ENCODE results near the gene TOP2B. TPM values are rescaled to one million over a fixed set of nuclear protein-coding genes. Genes with fewer than 3 reads are reported as not detected.

Gene TOP2B
- polyA plus RNA-seq, 1 of the 3 experiments (the other 2 are of a cell fraction): 20.4 TPM

DNA sequence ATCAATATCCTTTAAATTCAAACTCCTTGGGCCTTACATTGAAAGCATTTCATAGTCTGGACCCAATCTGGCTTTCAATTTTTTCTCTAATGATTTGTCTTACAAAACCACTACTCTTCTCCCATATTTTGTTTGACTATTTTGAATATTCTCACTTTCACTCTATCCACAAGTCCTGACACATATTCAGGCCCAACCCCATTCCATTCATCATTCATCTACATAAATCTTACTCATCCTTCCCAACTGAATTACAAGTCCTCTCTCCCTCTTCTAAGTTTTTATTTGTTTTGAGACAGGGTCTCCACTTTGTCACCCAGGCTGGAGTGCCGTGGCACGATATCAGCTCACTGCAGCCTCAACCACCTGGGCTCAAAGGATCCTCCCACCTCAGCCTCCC, 43.6 kb downstream of the TOP2B start:
- H2AFZ ChIP-seq (ENCODE audit: low read depth): no peak overlapping the region
- no peaks in the 10 kb centered on the region for H3K9me3 ChIP-seq
- H3K27me3 ChIP-seq (ENCODE audit: insufficient read depth): no peaks in the 10 kb centered on the region
- H3K4me3 ChIP-seq (ENCODE audit: low read depth in 2 of 2, low read length in 1 of 2): no peak overlapping the region
- H3F3A ChIP-seq (replicated peaks; ENCODE audit: insufficient read depth): no peaks in the 10 kb centered on the region
- H3K36me3 ChIP-seq (replicated peaks in 1 of 2; ENCODE audit: control insufficient read depth in 1 of 2, insufficient read depth in 2 of 2, low read length in 1 of 2): peaks cover 81 to 85% of the 10 kb centered on the region in 2 experiments
- no peaks in the 10 kb centered on the region for H3K4me1 ChIP-seq (ENCODE audit: control insufficient read depth in 1 of 2, insufficient read depth in 2 of 2, low read depth in 1 of 2, low read length in 1 of 2)
- H3K27ac ChIP-seq (ENCODE audit: low read depth in 2 of 2, low read length in 1 of 2): no peak overlapping the region
- H3K9ac ChIP-seq: no peak overlapping the region
- no peak for DNase-seq
- H3K4me2 ChIP-seq: no peak overlapping the region
- no peak for TF ChIP-seq GABPA (IDR thresholded peaks at IDR 0.05; ENCODE audit: low read depth)
- TF ChIP-seq JUND (IDR thresholded peaks at IDR 0.05): no peak
- ChIA-PET CTCF (interaction anchor here (1.1 kb wide), 1 partner anchor 27 kb away, joined by 5 read pairs; no protein-coding TSS in a partner anchor), POLR2A (no interaction called here)
- no peaks in the 10 kb centered on the region for H4K20me1 ChIP-seq (ENCODE audit: insufficient read depth)
- H3K79me2 ChIP-seq (ENCODE audit: insufficient read depth): no peaks in the 10 kb centered on the region
- WGBS (ENCODE audit: low lambda C conversion rate): 91% methylated on average over 2 of the region's 2 CpGs
- H3K9me2 ChIP-seq: no peaks in the 10 kb centered on the region

DNA sequence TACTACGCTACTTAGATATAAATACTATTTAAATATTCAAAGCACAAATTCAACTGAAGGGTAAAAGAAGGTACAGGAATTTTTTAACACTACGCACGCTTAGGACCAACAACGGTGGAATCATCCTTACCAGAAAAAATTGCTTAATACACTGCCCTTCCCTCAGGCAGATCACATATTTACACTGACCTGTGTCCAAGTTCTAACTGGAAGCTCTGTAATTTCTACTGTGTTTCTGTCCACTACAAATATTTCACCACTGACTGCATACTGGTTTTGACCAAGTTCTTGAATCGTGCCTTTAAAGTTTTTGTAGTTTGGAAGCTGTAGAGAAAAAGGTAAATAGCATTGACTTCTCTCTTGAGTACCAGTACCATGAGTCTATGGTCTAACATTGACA, 44.2 kb downstream of the TOP2B start:
- CTCF ChIA-PET: interaction anchor here (1.1 kb wide), 1 partner anchor 28 kb away, joined by 5 read pairs; no protein-coding TSS in a partner anchor
- Histone ChIP-seq H3K36me3 (replicated peaks in 1 of 2; ENCODE audit: control insufficient read depth in 1 of 2, insufficient read depth in 2 of 2, low read length in 1 of 2) (peaks cover 80 to 85% of the 10 kb centered on the region in 2 experiments), H2AFZ (ENCODE audit: low read depth) (no peak overlapping the region), H3K27ac (ENCODE audit: low read depth in 2 of 2, low read length in 1 of 2) (no peak overlapping the region), H3K9me3 (no peaks in the 10 kb centered on the region), H3K4me3 (ENCODE audit: low read depth in 2 of 2, low read length in 1 of 2) (no peak overlapping the region), H3F3A (replicated peaks; ENCODE audit: insufficient read depth) (no peaks in the 10 kb centered on the region), H3K4me2 (no peak overlapping the region), H4K20me1 (ENCODE audit: insufficient read depth) (no peaks in the 10 kb centered on the region), H3K4me1 (ENCODE audit: control insufficient read depth in 1 of 2, insufficient read depth in 2 of 2, low read depth in 1 of 2, low read length in 1 of 2) (no peaks in the 10 kb centered on the region), H3K9me2 (no peaks in the 10 kb centered on the region), H3K79me2 (ENCODE audit: insufficient read depth) (no peaks in the 10 kb centered on the region), H3K27me3 (ENCODE audit: insufficient read depth) (no peaks in the 10 kb centered on the region), H3K9ac (no peak overlapping the region)
- POLR2A ChIA-PET: no interaction called here
- TF ChIP-seq GATA2 (CRISPR knock-in tag; IDR thresholded peaks at IDR 0.05) (no peak), RAD21 (IDR thresholded peaks at IDR 0.05; ENCODE audit: low read length) (no peak), NRF1 (IDR thresholded peaks at IDR 0.05; ENCODE audit: low read depth, low read length) (no peak), JUND (IDR thresholded peaks at IDR 0.05) (no peak), EP300 (IDR thresholded peaks at IDR 0.05; ENCODE audit: borderline replicate concordance in 1 of 2, low read depth in 1 of 2, low read length in 1 of 2) (no peak), FOSL2 (IDR thresholded peaks at IDR 0.05; ENCODE audit: borderline replicate concordance, low read depth) (no peak), MEF2A (IDR thresholded peaks at IDR 0.05; ENCODE audit: borderline replicate concordance, low read depth) (no peak), SIN3A (IDR thresholded peaks at IDR 0.05; ENCODE audit: borderline replicate concordance, low read depth, low read length) (no peak), GABPA (IDR thresholded peaks at IDR 0.05; ENCODE audit: low read depth) (no peak), TAF1 (IDR thresholded peaks at IDR 0.05; ENCODE audit: borderline replicate concordance, low read depth, low read length) (no peak), FOXM1 (IDR thresholded peaks at IDR 0.05; ENCODE audit: low read depth) (no peak), ELF1 (IDR thresholded peaks at IDR 0.05) (no peak)
- TF ChIP-seq, protein P1, sequence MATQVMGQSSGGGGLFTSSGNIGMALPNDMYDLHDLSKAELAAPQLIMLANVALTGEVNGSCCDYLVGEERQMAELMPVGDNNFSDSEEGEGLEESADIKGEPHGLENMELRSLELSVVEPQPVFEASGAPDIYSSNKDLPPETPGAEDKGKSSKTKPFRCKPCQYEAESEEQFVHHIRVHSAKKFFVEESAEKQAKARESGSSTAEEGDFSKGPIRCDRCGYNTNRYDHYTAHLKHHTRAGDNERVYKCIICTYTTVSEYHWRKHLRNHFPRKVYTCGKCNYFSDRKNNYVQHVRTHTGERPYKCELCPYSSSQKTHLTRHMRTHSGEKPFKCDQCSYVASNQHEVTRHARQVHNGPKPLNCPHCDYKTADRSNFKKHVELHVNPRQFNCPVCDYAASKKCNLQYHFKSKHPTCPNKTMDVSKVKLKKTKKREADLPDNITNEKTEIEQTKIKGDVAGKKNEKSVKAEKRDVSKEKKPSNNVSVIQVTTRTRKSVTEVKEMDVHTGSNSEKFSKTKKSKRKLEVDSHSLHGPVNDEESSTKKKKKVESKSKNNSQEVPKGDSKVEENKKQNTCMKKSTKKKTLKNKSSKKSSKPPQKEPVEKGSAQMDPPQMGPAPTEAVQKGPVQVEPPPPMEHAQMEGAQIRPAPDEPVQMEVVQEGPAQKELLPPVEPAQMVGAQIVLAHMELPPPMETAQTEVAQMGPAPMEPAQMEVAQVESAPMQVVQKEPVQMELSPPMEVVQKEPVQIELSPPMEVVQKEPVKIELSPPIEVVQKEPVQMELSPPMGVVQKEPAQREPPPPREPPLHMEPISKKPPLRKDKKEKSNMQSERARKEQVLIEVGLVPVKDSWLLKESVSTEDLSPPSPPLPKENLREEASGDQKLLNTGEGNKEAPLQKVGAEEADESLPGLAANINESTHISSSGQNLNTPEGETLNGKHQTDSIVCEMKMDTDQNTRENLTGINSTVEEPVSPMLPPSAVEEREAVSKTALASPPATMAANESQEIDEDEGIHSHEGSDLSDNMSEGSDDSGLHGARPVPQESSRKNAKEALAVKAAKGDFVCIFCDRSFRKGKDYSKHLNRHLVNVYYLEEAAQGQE (IDR thresholded peaks at IDR 0.05; ENCODE audit: low read depth, low read length): no peak
- no peak for DNase-seq
- WGBS (ENCODE audit: low lambda C conversion rate): 98% methylated on average over 5 of the region's 5 CpGs

Data from SK-N-SH (cell line).